ENCODE data around the gene MTMR2.

The MTMR2 gene

GRCh38 chr11:95792200-95792599, 131.7 kb downstream of the MTMR2 start:
- Histone ChIP-seq H3K4me3 (ENCODE audit: low read depth in 1 of 2, low read length in 2 of 2) (peak overlapping the region; percentile 94 to 97), H3K27ac (ENCODE audit: low read length) (peak overlapping the region; percentile 99), H3K27me3 (ENCODE audit: low read depth, low read length) (no peaks in the 10 kb centered on the region), H3K4me1 (ENCODE audit: control insufficient read depth in 1 of 2, insufficient read depth in 2 of 2, low read length in 2 of 2) (peaks cover 17 to 22% of the 10 kb centered on the region in 2 donors), H3K36me3 (ENCODE audit: control insufficient read depth in 1 of 2, insufficient read depth in 2 of 2, low read length in 2 of 2) (peaks cover 0 to 8% of the 10 kb centered on the region in 2 donors), H3K9me3 (ENCODE audit: control insufficient read depth in 1 of 2, low read length in 2 of 2) (no peaks in the 10 kb centered on the region)

- Histone ChIP-seq H3K36me3 (ENCODE audit: control insufficient read depth in 1 of 2, insufficient read depth in 2 of 2, low read length in 2 of 2) (peaks cover 3 to 8% of the 10 kb centered on the region in 2 donors), H3K9me3 (ENCODE audit: control insufficient read depth in 1 of 2, low read length in 2 of 2) (no peaks in the 10 kb centered on the region), H3K27ac (ENCODE audit: low read length) (peak overlapping the region; percentile 99), H3K4me3 (ENCODE audit: low read depth in 1 of 2, low read length in 2 of 2) (peak overlapping the region; percentile 94 to 97), H3K27me3 (ENCODE audit: low read depth, low read length) (no peaks in the 10 kb centered on the region), H3K4me1 (ENCODE audit: control insufficient read depth in 1 of 2, insufficient read depth in 2 of 2, low read length in 2 of 2) (peaks cover 17 to 22% of the 10 kb centered on the region in 2 donors)
These were observed 132.2 kb downstream of the MTMR2 start for GRCh38 chr11:95791709-95792033.

- peaks cover 17 to 22% of the 10 kb centered on the region in 2 donors for H3K4me1 ChIP-seq (ENCODE audit: control insufficient read depth in 1 of 2, insufficient read depth in 2 of 2, low read length in 2 of 2)
These were observed 132.8 kb downstream of the MTMR2 start for GRCh38 chr11:95790933-95791708.

GRCh38 chr11:95790123-95790932, 133.6 kb downstream of the MTMR2 start, which contains the start of gene CEP57:
Gene CEP57, plus strand, starts transcription at chr11:95790498. Its CDS starts 201 bp downstream, at chr11:95790699.
- Histone ChIP-seq H3K36me3 (ENCODE audit: control insufficient read depth in 1 of 2, insufficient read depth in 2 of 2, low read length in 2 of 2) (peaks cover 15 to 20% of the 10 kb centered on the region in 2 donors), H3K27me3 (ENCODE audit: low read depth, low read length) (no peaks in the 10 kb centered on the region), H3K27ac (ENCODE audit: low read length) (peak within 1 kb of the TSS; percentile 99), H3K9me3 (ENCODE audit: control insufficient read depth in 1 of 2, low read length in 2 of 2) (no peaks in the 10 kb centered on the region), H3K4me1 (ENCODE audit: control insufficient read depth in 1 of 2, insufficient read depth in 2 of 2, low read length in 2 of 2) (peaks cover 17 to 22% of the 10 kb centered on the region in 2 donors), H3K4me3 (ENCODE audit: low read depth in 1 of 2, low read length in 2 of 2) (peak within 1 kb of the TSS; percentile 94 to 97)

More at GRCh38 chr11:95790933-95791708, 132.8 kb downstream of the MTMR2 start:
- Histone ChIP-seq H3K9me3 (ENCODE audit: control insufficient read depth in 1 of 2, low read length in 2 of 2) (no peaks in the 10 kb centered on the region), H3K36me3 (ENCODE audit: control insufficient read depth in 1 of 2, insufficient read depth in 2 of 2, low read length in 2 of 2) (peaks cover 7 to 12% of the 10 kb centered on the region in 2 donors), H3K27ac (ENCODE audit: low read length) (peak overlapping the region; percentile 99), H3K27me3 (ENCODE audit: low read depth, low read length) (no peaks in the 10 kb centered on the region), H3K4me3 (ENCODE audit: low read depth in 1 of 2, low read length in 2 of 2) (peak overlapping the region; percentile 94 to 97)

- peaks cover 17 to 22% of the 10 kb centered on the region in 2 donors for H3K4me1 ChIP-seq (ENCODE audit: control insufficient read depth in 1 of 2, insufficient read depth in 2 of 2, low read length in 2 of 2)
- no peaks in the 10 kb centered on the region for H3K27me3 ChIP-seq (ENCODE audit: low read depth, low read length)
- H3K9me3 ChIP-seq (ENCODE audit: control insufficient read depth in 1 of 2, low read length in 2 of 2) = no peaks in the 10 kb centered on the region
- peak within 1 kb of the TSS; percentile 94 to 97 for H3K4me3 ChIP-seq (ENCODE audit: low read depth in 1 of 2, low read length in 2 of 2)
- peaks cover 22 to 27% of the 10 kb centered on the region in 2 donors for H3K36me3 ChIP-seq (ENCODE audit: control insufficient read depth in 1 of 2, insufficient read depth in 2 of 2, low read length in 2 of 2)
- H3K27ac ChIP-seq (ENCODE audit: low read length) = peak within 1 kb of the TSS; percentile 99
These were observed 134.3 kb downstream of the MTMR2 start, which contains the start of gene FAM76B for GRCh38 chr11:95789506-95790122. Gene FAM76B, minus strand, starts transcription at chr11:95789782. Its CDS starts 304 bp downstream, at chr11:95789478.

- Histone ChIP-seq H3K9me3 (ENCODE audit: control insufficient read depth in 1 of 2, low read length in 2 of 2) (no peaks in the 10 kb centered on the region), H3K27me3 (ENCODE audit: low read depth, low read length) (no peaks in the 10 kb centered on the region), H3K36me3 (ENCODE audit: control insufficient read depth in 1 of 2, insufficient read depth in 2 of 2, low read length in 2 of 2) (peaks cover 25 to 32% of the 10 kb centered on the region in 2 donors), H3K4me1 (ENCODE audit: control insufficient read depth in 1 of 2, insufficient read depth in 2 of 2, low read length in 2 of 2) (peaks cover 17 to 22% of the 10 kb centered on the region in 2 donors), H3K4me3 (ENCODE audit: low read depth in 1 of 2, low read length in 2 of 2) (peak overlapping the region; percentile 94 to 97), H3K27ac (ENCODE audit: low read length) (peak overlapping the region; percentile 82)
These were observed 134.9 kb downstream of the MTMR2 start for GRCh38 chr11:95788921-95789505.
